ENCODE measurements around the gene PSORS1C2. TPM values are rescaled to one million over a fixed set of nuclear protein-coding genes. Genes with fewer than 3 reads are reported as not detected.

Gene PSORS1C2
- total RNA-seq, 1 donor from 2014 or later = not detected

- H3K9me3 ChIP-seq = no peaks in the 10 kb centered on the region
- TF ChIP-seq CTCF (IDR thresholded peaks at IDR 0.05) (no peak), POLR2A (IDR thresholded peaks at IDR 0.05) (no peak), POLR2AphosphoS5 (IDR thresholded peaks at IDR 0.05; ENCODE audit: insufficient read depth in 1 of 2, low read depth in 1 of 2) (peak; percentile 73 to 77)
- H3K4me1 ChIP-seq = peaks cover 48% of the 10 kb centered on the region
- H3K36me3 ChIP-seq = no peaks in the 10 kb centered on the region
- intact Hi-C loops (cut with DNase I) = no loop called here
- H3K27ac ChIP-seq = peak within 1 kb of the TSS; percentile 81
- peak in 1 of 2 donors; percentile 94 for DNase-seq (ENCODE audit: extremely low spot score in 2 of 2)
- peak within 1 kb of the TSS; percentile 29 to 35 for H3K4me3 ChIP-seq
- no peaks in the 10 kb centered on the region for H3K27me3 ChIP-seq
These were observed 24.4 kb downstream of the PSORS1C2 start, which contains the start of gene PSORS1C1 for GRCh38 chr6:31114541-31114878. Gene PSORS1C1, plus strand, starts transcription at chr6:31114800. Its CDS starts 14,833 bp downstream, at chr6:31129633.

GRCh38 chr6:31113861-31114540 lies 24.9 kb downstream of the PSORS1C2 start:
- Histone ChIP-seq H3K9me3 (no peaks in the 10 kb centered on the region), H3K27me3 (no peaks in the 10 kb centered on the region), H3K27ac (peak overlapping the region; percentile 81), H3K4me1 (peaks cover 48% of the 10 kb centered on the region), H3K4me3 (no peak overlapping the region), H3K36me3 (no peaks in the 10 kb centered on the region)
- DNase-seq (ENCODE audit: extremely low spot score in 2 of 2) = no peak
- TF ChIP-seq CTCF (IDR thresholded peaks at IDR 0.05) (no peak), POLR2AphosphoS5 (IDR thresholded peaks at IDR 0.05; ENCODE audit: insufficient read depth in 1 of 2, low read depth in 1 of 2) (no peak), POLR2A (IDR thresholded peaks at IDR 0.05) (no peak)
- intact Hi-C loops (cut with DNase I) = no loop called here

GRCh38 chr6:31112478-31112877 lies 26.4 kb downstream of the PSORS1C2 start, which contains the start of gene C6orf15:
Gene C6orf15, minus strand, starts transcription at chr6:31112575. Its CDS starts 20 bp downstream, at chr6:31112555.
- Histone ChIP-seq H3K4me3 (no peak within 1 kb of the TSS), H3K36me3 (no peaks in the 10 kb centered on the region), H3K27ac (peak within 1 kb of the TSS; percentile 81), H3K27me3 (no peaks in the 10 kb centered on the region), H3K4me1 (peaks cover 40% of the 10 kb centered on the region), H3K9me3 (no peaks in the 10 kb centered on the region)
- intact Hi-C loops (cut with DNase I) = no loop called here
- no peak for DNase-seq (ENCODE audit: extremely low spot score in 2 of 2)
- TF ChIP-seq POLR2AphosphoS5 (IDR thresholded peaks at IDR 0.05; ENCODE audit: insufficient read depth in 1 of 2, low read depth in 1 of 2) = no peak
- no peak for TF ChIP-seq CTCF (IDR thresholded peaks at IDR 0.05)
- TF ChIP-seq POLR2A (IDR thresholded peaks at IDR 0.05) = no peak

GRCh38 chr6:31111712-31112111 lies 27.2 kb downstream of the PSORS1C2 start:
- no peak for DNase-seq (ENCODE audit: extremely low spot score in 2 of 2)

More at GRCh38 chr6:31111712-31112111, 27.2 kb downstream of the PSORS1C2 start:
- H3K4me1 ChIP-seq = peaks cover 35% of the 10 kb centered on the region
- H3K27me3 ChIP-seq = no peaks in the 10 kb centered on the region
- no peaks in the 10 kb centered on the region for H3K36me3 ChIP-seq
- no peaks in the 10 kb centered on the region for H3K9me3 ChIP-seq
- TF ChIP-seq CTCF (IDR thresholded peaks at IDR 0.05) (no peak), POLR2AphosphoS5 (IDR thresholded peaks at IDR 0.05; ENCODE audit: insufficient read depth in 1 of 2, low read depth in 1 of 2) (no peak), POLR2A (IDR thresholded peaks at IDR 0.05) (no peak)
- H3K4me3 ChIP-seq = no peak overlapping the region
- intact Hi-C loops (cut with DNase I) = no loop called here
- H3K27ac ChIP-seq = no peak overlapping the region

Data from vagina (tissue), 2 donors.